ENCODE results near the gene DNAJC16.

Gene DNAJC16

DNA sequence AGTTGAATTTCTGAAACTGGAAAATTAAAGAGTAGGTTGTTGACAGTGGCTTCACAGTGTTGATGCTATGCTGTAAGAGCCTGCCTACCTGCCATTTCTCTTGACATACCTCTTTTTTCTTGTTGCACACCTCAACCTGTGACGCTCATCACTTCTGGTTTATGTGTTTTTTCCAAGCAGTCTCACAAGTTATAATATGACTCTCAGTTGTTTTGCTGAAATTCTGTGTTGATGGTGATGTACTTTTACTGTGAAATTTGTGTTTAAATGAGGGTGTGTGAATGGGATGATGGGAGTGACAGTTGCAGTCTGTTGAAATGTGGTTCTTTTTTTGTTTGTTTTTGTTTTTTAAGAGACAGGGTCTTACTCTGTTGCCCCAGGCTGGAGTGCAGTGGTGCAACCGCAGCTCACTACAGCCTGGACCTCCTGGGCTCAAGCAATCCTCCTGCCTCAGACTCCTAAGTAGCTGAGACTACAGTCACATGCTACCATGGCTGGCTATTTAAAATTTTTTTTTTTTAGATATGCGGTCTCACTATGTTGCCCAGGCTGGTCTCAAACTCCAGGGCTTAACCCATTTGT lies 97.6 kb downstream of the DNAJC16 start:
- no peak for DNase-seq

DNA sequence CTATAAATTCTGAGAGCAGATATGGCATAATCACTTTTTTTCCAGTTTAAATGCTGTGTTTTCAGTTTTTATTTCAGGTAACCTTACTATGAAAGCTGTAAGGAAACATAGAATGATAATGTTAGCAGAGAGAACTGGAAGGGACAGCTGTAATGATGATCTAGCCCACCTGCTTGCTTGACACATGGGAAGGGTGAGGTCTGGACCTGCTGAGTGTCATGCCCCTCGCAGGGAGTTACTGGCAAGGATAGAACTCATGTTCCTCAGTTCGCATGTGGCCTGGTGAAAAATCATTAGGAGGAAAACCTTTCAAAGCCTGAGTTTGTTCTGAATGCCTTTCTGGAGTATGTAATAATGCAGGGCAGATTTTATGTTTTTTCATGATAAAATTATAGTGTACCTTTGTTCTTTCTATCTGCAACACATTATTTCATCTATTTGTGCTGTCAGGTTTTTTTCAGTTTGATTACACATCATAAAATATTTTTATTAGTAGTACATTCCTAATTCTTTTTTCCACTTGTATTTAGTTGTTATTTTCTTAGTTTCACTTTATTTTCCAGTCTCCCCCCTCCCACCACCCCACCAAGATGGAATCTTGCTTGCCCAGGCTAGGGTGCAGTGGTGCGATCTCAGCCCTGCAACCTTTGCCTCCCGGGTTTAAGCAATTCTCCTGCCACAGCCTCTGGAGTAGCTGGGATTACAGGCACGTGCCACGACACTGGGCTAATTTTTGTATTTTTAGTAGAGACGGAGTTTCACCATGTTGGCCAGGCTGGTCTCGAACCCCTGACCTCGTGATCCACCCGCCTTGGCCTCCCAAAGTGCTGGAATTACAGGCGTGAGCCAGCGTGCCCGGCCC lies 98.6 kb downstream of the DNAJC16 start:
- DNase-seq: no peak
